Kidney capillary endothelial cell (primary cell): Measurements from ENCODE around the gene TMEM38A.
"Not testable (repeated sequence)": the region's sequence is repeated elsewhere in the genome, so short reads cannot be mapped to it uniquely, and the experiment has no call there.

ENCODE experiments used
- DNase-seq: peaks from one replicate; pipeline ENCODE4 v3.0.0-alpha.2; 2018; ENCODE audit warnings: low spot score

TMEM38A gene

DNA sequence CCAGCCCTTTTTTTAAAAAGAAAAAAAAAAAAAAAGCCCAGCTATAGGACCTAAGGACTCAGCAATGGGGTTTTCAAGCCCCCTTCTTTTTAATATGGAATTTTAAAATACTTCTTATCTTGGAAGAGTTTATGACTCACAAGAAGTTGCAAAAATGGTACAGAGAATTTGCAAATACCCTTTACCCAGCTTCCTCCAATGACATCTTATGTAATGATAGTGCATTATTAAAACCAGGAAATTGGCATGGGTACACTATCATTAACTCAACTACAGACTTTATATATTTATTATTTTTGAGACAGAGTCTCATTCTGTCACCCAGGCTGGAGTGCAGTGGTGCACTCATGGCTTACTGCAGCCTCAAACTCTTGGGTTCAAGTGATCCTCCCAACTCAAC lies 16.1 kb downstream of the TMEM38A start:
- no peak for DNase-seq

- DNase-seq = no peak
Measured at GRCh38 chr19:16678498-16678897, 17.6 kb downstream of the TMEM38A start.

DNA sequence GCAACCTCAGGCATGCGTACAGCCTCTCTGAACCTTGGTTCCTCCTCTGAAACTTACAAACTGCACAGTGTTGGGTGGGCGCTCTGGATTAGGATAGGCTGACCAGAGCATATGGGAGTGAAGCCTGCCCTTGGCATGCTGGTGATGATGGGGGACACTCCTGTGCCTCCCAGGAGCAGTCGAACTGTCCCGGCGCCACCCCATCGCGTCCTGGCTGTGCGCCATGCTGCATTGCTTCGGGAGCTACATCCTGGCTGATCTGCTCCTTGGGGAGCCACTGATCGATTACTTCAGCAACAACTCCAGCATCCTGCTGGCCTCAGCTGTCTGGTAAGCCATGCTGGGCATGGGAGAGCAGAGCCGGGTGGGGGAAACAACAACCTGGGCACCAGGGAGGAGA lies 18.9 kb downstream of the TMEM38A start:
- no peak for DNase-seq

- no peak for DNase-seq
Measured at GRCh38 chr19:16682539-16682938, 21.6 kb downstream of the TMEM38A start.

GRCh38 chr19:16684216-16684615 lies 23.3 kb downstream of the TMEM38A start:
- DNase-seq = no peak

DNA sequence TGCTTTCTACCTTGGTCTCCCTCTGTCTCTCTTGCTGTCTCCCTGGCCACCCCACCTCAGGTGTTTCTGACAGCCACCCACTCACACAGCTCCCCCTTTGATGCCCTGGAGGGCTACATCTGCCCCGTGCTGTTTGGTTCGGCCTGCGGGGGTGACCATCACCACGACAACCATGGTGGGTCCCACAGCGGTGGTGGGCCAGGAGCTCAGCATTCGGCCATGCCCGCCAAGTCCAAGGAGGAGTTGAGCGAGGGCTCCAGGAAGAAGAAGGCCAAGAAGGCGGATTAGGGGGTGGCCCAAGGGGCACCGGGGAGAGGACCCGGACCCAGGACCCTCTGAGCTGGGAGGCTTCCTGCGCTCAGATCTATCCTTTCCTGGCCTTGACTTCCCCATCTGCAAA lies 27.1 kb downstream of the TMEM38A start:
- no peak for DNase-seq

GRCh38 chr19:16698914-16699313 lies 38.0 kb downstream of the TMEM38A start:
- DNase-seq = no peak

DNA sequence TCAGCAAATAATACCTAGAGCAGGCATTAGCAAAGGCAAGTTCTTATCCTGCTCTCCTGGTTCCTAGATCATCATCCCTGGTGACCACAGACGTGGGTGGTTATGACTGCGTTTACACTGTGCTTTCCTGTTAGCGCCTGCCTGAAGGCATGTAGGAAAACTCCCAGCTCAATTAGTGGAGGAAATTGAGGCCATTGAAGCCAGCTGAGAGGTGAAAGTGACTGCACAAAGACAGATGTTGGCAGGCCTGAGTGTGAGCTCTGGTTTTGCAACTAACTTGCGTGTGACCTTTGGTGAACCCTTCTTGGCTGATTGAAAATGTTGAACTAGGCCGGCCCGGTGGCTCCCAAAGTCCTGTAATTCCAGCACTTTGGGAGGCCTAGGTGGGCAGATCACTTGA lies 41.2 kb downstream of the TMEM38A start:
- DNase-seq = no peak

DNA sequence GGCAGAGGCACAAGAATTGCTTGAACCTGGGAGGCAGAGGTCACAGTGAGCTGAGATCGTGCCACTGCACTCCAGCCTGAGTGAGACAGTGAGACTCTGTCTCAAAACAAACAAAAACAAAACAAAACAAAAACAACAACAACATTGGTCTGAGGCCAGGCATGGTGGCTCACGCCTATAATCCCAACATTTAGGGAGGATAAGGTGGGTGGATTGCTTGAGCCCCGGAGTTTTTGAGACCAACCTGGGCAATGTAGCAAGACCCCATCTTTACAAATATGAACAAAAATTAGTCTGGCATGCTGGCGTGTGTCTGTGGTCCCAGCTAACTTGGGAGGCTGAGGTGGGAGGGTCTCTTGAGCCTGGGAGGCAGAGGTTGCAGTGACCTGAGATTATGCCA lies 42.7 kb downstream of the TMEM38A start:
- no peak for DNase-seq

DNA sequence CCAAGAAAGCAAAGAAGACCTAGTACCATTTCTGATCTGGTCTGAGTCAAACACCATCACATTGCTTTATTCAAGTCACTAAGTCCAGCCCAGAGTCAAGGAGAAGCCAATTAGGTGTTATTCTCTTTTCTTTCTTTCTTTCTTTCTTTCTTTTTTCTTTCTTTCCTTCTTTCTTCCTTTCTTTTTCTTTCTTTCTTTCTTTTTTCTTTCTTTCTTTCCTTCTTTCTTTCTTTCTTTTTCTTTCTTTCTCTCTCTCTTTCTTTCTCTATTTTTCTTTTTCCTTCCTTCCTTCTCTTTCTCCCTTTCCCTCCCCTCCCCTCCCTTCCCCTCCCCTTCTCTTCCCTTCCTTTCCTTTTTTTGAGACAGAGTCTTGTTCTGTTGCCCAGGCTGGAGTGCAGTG lies 49.9 kb downstream of the TMEM38A start:
- not testable (repeated sequence) for DNase-seq

- DNase-seq = not testable (repeated sequence)
Measured at GRCh38 chr19:16712295-16712694, 51.4 kb downstream of the TMEM38A start.

GRCh38 chr19:16714702-16715287 lies 53.9 kb downstream of the TMEM38A start:
- peak; percentile 44 for DNase-seq

- DNase-seq = no peak
Measured at GRCh38 chr19:16715611-16716010, 54.7 kb downstream of the TMEM38A start.

- DNase-seq = no peak
Measured at GRCh38 chr19:16721051-16721450, 60.1 kb downstream of the TMEM38A start.

- DNase-seq = no peak
Measured at GRCh38 chr19:16722591-16722990, 61.7 kb downstream of the TMEM38A start.

DNA sequence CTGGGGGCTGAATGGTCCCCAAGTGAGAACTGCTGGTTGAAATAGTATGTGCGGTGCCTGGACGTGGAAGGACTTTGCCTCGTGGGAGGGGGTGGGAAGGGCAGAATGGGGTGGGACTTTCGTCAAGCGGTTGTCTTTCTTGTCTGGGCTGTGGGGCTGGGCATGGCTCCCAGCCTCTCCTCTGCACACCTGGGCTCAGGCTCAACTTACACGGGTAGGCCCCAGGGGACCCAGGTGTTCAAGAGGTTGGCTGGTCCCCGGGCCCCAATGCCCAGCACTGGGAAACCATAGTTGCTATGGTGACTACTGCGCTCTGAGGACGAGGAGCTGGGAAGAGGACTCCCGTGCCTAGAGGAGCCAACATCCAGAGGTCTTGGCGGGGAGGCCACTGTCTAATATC lies 66.0 kb downstream of the TMEM38A start:
- no peak for DNase-seq

DNA sequence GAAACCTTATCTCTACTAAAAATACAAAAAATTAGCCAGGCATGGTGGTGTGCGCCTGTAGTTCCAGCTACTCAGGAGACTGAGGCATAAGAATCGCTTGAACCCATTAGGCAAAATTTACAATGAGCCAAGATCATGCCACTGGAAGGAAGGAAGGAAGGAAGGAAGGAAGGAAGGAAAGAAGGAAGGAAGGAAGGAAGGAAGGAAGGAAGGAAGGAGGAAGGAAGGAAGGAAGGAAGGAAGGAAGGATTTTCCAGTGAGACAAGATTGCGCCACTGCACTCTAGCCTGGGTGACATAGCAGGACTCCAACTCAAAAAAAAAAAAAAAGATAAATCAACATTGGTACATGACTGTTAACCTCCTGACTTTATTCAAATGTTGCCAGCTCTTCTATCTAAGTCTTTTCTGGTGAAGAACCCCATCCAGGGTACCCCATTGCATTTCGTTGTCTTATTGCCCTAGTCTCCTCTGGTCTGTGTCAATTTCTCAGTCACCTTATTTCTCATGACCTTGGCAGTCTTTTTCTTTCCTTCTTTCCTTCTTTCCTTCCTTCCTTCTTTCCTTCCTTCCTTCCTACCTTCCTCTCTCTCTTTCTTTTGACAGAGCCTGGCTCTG lies 74.8 kb downstream of the TMEM38A start:
- not testable (repeated sequence) for DNase-seq

DNA sequence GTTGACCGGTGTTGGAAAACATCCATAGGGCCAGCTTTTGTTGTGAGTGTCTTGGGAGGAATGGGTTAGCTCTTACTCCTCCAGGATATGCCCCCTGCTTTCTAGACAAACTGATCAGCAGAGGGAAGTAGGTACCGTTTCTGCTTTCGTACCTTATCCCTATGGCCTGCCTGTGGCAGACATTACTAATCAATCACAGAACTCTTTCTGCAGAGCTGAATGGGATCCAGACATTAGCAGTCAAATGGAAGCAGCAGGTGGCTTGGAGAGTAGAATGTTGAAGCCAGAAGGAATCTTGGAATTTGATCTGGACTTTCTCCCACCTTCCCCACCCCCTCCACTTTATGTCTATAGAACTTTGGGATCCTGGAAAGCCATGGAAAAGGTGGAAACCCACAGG lies 75.8 kb downstream of the TMEM38A start:
- DNase-seq = no peak

DNA sequence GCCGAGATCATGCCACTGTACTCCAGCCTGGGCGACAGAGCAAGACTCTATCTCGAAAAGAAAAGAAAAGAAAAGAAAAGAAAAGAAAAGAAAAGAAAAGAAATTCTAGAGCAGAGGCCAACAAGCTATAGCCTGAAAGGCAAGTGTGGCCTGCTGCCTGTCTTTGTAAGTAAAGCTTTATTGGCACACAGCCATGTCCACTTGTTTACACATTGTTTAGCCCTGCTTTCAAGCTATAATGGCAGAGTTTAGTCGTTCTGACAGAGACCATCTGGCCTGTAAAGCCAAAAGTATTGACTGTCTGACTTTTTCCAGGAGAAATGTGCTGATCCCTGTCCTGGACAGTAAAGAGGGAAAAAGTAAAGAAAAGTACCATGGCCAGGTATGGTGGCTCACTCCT lies 77.0 kb downstream of the TMEM38A start:
- DNase-seq = no peak

GRCh38 chr19:16739546-16739945 lies 78.6 kb downstream of the TMEM38A start:
- no peak for DNase-seq
